Breast epithelium (tissue), 3 donors: Measurements from ENCODE around the gene LCN2.

Experiments
- CTCF ChIP-seq, 3 donors: fragments of 450-650 bp; IDR thresholded peaks; one replicate each; pipeline ENCODE4 v1.5.1; 2016 to 2017; ENCODE audit warnings: antibody characterized with exemption in 3 of 3, mild to moderate bottlenecking in 3 of 3, moderate library complexity in 3 of 3
- POLR2A ChIP-seq: fragments of 450-650 bp; IDR thresholded peaks from one replicate; pipeline ENCODE4 v1.6.1; 2016; ENCODE audit warnings: antibody characterized with exemption, mild to moderate bottlenecking, moderate library complexity

DNA sequence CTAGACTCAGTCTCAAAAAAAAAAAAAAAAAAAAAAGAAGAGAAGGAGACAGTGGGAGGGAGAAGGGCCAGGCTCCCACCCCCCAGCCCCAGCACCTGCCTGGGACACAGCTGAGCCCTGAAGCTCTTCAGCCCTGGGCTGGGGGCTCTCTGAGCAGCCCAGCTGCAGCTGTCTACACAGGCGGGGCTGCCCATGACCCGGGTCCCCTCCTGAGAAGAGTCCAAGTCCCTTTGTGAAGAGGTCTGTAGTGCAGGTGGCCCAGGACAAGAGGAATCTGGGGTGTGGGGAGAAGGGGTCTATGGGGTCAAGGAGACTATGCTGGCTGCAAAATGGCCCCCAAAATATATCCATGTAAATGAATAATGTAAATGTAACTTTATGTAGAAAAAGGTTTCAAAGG lies 6.7 kb upstream of the LCN2 start:
- TF ChIP-seq CTCF (IDR thresholded peaks at IDR 0.05) = no peak
- no peak for TF ChIP-seq POLR2A
